ENCODE measurements around the gene SRGAP3.

SRGAP3 gene

DNA sequence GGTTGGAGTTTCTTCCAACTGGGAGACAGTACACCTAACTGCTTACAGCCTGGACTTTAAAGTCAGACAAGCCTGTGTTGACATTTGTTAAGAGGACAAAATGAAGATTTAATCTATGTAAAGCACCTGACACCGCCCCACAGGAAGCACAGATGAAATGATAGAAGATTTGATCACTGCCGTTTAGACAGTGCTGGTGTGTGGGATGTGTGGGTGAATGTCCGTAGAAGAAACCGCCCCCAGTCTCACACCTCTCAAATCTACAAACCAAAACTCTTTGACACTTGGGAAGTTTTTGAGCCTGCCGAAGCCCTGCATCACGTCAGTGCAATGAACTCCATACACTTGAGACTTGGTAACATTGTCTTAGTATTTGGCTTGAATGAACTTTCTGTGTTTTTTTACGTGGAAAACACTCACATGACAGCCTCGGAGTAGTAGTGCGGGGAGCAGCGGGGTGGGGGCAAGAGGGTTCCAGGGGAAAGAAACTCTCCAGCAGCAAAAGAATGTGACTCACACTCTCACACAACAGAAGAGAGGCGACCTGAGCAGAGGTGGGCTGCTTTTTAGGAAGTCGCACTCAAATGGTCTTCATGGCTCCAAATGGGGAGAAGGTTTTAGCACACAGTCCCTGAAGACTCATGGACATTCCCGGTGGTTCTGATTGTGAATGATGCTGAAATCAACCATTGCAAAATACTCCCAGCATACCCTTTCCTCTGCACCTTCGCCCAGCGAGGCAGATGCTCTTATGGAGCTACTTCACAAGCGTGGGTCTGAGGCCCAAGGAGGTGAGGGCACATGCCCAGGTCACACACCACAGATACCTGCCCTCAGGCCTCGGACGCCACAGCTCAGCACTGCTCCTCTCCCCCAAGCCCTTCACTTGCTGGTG is 79.2 kb downstream of the SRGAP3 start:
- peak; percentile 22 for DNase-seq

DNA sequence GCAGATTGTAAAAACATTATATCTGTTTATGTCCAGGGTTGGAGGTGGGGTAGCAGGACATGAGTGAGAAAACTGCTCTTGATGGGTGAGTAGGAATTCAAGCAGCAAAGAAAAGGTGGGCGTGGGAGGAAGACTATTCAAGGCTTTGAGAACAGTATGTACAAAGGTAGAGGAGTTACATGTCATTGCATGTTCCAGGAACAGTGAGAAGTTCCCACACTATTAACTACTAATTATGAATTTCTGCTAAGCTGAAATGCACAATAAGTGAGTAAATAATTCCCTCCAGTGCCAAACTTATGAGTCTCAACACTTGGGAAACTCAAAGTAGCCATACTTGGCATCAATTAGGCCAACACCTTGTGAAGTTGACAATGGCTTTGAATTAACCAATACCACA is 80.1 kb downstream of the SRGAP3 start:
- no peak for DNase-seq

DNA sequence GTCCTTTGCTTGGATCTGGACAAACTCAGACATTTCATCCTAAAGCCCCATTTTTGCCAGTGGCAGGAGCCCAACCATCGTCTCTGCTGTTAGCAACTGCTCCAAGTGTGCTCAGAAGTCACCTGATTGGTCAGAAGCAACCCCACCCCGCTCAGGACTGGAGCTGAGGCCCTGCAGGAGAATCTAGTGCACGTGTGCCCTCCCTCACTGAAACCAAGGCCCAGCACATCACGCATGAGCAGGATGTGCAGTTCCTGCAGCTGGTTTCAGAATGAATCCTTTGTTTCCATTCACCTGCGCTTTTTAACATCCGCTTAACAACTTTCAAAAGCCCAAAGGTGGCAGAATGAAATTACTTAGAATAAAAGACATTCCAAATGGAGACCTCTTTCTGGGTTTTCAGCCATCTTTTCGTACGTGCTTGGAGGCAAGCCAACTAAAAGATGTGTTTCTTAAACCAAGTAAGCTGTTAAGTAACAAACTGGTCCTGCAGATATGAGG is 81.2 kb downstream of the SRGAP3 start:
- peak; percentile 39 for DNase-seq

DNA sequence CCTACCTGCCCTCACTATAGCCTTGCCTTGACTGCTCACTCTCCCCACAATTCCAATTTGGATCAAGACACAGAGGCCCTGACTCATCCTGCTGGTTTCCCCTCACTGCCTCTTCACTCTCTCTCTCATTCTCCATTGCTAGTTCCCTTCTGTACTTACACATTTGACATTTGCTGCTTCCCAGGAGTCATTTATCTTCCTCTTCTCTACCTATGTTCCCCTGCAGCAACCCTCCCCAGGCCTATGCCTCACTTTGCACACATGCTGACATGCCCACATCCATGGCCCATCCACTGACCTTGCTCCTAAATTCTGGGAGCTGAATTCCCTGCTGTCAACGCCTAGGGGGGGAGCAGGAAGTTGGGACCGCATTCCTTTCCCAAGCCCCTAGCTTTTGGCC is 82.2 kb downstream of the SRGAP3 start:
- DNase-seq = no peak

DNA sequence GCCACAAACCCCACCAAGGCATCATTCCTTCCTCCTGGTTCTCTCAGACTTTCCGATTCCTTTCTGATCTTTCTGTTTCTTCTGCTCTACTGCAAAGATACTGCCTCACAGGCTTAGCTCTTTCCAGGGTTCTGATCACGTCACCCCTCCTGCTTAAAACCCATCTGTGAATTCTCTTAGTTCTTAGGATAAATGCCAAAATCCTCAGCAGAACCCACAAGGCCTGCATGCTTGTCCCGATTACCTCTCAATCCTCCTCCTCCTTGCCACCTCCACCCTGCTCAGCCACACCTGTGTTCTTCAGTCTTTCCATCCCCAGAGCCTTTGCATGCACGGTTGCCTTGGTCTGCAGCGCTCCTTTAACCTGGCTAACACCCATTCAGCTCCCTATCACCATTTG is 84.0 kb downstream of the SRGAP3 start:
- DNase-seq = no peak

DNA sequence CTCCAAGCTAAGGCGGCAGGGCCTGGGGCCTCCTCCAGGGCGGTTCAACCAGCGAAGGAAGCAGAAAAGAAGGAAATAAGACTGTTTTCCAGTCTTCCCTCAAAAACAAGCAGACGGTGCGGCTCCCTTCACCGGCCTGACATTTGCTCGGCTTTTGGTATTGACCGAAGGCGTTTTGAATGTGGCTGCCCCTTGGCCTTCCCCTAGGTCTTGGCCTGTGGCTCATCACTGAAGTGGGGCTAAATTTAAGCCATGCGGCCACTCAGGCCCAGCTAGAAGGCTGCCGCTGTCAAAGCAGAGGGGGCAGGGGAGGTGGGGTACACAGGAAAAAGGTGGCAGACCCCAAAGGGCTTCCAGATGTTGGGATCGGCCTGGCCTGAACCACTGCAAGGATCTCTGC is 86.2 kb downstream of the SRGAP3 start:
- DNase-seq = no peak

DNA sequence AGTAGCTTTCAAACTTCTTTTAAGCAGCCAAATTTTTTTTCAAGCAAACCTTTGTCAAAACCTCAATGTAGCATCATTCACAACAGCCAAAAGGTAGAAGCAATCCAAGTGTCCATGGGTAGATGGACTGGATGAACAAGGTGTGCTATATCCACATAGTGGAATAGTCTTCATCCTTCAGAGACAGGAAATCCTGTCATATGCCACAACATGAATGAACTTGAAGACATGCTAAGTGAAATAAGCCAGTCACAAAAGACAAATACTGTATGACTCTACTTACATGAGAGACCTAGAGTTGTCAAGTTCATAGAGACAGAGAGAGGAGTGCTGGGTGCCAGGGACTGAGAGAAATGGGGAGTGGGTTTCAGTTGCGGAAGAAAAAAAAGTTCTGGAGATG is 87.6 kb downstream of the SRGAP3 start:
- DNase-seq = no peak

DNA sequence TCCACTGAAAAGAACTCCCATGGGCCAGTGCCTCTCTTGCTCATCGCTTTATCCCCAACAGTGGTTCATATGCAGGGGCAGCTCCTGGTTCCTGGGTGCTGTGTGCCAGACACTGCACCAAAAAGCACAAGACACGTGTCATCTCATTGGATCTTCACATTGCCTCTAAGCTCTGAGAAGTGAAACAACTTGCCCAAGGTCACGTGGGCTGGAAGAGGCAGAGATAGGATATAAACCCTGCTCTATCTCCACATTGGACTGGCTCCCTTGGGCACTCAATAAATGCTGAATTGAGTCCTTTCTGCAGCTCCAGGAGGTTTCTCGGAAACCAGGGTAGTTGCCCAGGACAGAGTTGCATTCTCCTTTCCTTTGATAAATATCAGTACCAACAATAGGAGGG is 88.1 kb downstream of the SRGAP3 start:
- no peak for DNase-seq

DNA sequence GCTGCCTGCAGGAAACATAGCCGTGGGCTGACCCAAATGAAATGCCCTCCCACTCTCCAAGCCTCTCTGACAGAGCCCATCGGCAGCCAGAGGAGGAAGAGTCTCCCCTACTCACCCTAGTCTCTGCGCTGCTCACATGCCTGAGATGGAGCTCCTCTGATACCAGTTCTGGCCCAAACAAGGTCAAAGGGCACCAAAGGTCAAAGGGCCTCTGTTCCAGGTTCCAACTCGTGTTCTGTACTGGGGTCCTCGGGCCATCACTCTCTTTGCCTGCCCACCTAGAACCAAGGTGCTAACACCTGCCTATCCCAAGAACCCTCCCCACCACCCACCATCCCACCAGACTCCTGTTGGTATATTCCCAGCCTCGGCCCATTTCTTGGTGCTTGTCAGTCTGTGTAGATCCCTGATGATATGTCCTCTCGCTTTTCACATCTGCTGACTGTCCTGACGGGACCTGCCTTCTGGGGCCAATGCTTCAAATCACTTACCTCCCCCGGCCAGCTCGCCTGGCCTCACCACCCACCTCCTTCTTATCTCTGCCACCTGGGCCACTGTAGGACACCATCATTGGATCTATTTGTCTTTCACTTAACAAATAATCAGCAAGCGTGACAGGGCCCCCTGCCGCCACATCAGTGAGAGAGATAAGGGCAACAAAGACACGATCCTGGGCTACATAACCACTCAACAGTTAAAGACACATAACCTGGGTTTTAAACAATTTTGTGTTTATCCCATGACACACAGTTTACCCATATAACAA is 90.4 kb downstream of the SRGAP3 start:
- DNase-seq = no peak

DNA sequence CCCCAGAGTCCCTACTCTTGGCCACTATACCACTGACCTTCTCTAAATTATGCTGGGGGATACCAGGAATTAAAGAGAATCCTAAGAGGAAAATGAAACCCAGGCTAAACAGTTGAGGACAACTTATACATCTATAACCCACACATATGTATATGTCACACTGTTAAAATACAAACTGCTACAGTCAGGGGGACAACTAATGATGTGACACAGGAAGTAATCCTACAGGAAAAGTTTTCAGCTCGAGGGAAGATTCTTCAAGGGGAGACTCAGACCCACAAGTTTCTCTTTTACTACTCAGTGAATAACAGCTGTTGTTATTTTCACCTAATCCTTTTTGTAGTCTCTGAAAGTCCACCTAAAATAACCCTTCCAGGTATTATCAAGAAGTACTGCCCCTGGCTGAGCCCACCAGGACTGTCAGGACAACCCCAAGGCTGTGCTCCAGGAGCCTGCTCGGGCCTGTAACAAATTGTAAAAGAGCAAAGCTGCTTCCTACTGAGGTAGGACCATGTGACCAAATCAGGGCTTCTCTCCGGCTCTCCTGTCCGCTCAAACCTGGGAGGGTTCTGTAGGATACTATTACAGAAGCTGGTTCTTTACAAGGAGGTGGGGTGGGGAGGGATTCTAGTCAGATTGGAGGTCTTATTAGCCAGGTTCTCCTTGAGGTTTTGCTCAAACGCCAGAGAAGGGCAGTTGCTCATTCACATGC is 91.6 kb downstream of the SRGAP3 start:
- DNase-seq = no peak

DNA sequence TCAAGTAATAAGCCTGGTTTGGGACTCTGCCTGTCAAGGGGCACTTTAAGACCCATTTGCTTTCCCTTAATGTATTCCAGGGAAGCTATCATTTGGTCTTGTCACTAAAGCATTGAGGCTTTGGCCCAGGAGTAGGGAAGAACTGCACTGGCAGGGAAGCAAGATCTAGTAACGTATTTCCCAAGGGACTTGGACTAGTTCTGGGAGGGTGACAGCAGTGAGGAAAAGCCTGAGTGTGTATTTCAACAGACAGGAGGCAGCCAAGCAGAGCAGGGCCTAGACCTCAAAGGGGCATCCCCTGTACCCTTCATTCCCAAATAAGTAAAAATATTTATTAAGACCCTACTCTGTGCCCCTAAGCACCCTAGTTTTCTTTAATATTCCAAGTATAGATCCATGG is 92.8 kb downstream of the SRGAP3 start:
- DNase-seq = no peak

DNA sequence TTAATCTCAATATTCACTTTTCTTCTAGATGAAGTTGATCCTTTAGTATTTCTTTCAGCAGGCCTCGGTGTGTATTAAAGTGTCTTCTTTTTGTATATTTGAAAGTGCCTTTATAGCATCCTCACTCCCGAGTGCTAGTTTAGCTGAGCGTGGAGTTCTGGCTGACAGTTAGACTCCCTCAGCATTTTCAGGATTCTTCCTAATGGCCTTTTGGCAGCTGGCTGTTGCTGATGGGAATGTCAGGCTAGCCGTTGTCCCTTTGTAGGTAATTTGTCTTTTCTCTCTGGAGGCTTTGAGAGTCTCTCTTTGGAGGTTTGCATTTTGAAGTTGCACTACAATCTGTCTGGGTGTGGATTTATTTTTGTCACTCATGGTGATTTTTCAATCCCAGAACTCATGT is 94.4 kb downstream of the SRGAP3 start:
- DNase-seq = no peak

DNA sequence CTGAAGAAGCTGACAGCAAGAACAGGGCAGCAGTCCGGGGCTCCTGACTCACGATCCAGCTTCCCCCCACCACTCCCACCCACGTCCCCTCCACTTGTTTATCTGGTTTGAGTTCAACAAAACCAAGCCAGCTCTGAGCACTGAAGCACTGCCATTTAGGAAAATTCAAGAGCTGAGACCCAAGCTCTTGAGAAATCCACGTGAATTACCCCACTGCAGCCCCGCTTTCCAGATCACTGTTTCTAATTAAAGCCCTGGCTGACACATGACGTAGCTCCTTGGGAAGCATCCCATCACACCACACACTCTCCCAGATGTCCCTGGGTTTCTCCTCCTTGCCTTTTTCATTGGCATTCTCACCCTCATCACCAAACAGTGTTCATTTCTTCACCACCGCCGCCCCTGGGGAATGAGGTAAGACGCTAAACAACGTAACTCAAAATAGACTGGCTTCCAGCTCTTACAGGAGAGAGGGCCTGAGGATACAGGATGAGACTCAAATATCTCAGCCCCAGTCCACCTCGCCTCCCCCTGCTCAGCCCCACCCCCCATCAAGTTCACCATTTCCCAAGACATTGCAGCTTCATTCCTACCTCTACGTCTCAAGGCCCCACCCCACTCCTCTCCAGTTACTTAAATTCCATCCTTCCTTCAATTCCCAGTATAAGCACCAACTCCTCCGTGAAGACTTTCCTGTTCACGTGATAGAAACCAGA is 95.4 kb downstream of the SRGAP3 start:
- DNase-seq = no peak

DNA sequence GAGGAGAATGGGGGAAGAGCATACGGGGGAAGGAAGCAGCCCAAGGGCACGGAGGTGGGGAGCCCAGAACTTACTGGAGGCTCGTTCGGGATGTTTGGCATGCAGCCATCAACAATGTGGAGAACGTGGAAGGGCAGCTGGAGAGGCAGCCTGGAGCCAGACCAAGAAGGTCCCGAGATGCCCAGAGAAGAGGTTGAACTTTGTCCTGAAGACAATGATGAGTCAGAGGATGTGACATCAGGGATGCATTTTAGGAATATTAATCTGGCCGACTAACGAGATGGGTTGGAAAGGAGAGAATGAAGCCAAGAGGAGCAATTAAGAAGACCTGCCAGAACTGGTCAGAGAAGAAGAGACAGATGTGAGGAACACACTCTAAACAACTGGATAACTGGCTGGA is 98.2 kb downstream of the SRGAP3 start:
- DNase-seq = no peak

DNA sequence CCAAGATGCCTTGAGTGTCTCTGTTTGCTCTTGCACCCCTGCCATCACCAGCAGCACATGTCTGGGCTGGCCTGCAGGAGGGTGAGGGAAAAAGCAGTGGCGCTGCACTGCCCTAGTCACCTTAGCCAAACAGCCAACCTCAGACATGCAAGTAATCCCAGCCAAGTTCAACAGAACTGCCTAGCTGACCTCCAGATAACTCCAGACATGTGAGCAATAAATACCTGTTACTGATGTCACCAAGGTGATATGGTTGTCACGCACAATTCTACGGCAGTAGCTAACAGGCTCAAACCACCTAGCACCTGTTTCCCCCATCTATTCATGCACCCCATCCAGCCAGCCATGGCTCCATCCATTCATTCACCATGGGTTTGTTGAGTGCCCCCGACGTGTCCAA is 99.9 kb downstream of the SRGAP3 start:
- no peak for DNase-seq

DNA sequence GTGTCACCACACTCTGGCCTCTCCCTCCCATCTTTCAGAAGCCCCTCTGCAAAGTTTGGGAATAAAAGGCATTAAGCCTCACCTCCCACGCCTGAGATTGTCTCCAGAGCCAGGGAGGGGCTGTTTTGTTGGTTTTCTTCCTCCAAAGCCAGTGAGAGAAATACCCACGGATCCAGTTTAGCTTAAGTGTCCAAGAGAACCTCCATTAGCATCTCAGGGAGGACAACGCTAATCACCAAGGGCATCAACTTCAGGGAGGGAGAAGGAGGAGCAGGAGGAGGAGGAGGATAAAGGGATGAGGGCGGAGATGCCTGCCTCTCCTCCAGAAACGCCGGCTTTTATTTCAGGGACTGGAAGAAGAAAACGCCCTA is 101.6 kb downstream of the SRGAP3 start:
- DNase-seq = no peak

DNA sequence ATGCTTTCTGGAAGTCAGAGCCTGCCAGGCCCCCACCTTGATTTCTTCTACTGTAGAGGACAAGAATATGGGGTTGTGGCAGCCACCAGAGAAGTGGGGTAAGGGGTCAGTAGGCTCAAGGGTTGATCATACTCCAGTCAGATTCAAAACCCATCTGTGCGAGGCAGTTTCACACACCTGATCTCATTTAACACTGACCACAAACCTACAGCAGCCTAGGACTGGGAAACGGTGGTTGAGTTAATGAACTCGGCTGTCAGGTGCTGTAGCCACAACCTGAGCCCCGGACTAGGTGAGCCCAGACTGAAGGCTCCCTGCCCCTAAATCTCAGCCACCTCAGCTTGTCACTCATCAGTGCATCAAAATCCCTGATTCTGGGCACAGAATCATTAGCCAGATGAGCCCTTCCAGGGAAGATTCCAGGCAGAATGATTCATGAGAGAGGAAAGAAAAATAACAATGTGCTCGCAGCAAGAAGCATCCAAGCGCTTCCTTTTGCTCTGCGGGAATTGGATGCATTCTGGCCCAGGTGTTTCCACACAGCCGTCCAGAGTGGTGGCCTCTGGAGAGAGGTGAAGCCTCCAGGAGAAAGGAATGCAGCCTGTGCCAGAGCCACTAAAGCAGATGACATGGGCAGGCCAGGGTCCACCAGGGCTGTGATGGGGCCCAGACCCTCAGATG is 102.1 kb downstream of the SRGAP3 start:
- DNase-seq = no peak

DNA sequence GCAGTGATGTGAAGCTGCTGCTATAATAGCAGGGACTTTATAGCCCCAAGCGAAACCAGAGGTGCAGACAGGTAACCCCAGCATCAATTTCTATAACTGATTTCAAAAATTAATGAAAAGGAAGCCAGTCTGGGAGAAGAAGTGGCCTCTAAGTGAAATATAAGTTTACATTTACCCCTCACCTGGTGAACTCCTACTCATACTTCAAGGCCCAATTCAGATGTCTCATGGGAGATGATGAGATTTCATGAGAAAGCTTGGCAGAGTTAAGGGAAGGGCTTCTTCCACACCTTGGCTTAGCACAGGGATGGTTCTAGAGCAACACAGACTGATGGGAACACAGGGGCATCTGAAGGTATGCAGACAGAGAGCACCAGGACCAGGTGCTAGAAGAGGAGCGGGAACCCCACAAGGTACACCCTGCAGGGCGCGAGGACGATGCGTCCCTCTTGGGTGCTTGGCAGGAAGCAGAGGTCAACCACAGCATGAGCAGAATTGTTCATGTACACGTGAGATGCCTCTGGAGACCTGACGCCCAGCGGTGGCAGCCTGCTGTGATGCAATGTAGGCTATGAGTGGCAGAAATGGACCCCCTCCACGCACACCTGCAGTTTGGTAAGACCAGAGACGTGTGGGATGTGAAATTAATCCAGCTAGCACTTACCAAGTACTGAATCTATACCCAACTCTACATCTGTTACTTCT is 102.9 kb downstream of the SRGAP3 start:
- DNase-seq = no peak

DNA sequence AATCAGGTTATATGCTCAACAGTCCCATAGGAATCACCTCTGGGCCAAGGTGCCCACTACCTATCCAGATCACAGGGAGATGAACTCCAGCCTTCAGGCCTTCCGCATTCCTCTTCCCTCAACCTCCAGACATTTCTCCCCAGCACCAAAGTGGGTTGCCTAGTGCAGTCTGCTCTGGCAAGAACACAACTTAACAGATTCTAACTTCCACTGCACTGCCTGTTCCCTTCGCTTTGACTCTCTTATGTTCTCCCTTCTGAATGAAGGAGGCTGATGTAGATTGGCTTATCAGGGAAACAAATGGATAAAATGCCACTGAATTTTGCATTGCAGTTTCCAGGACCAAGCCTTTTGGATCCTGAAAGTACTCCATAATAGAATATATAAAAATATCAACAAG is 106.3 kb downstream of the SRGAP3 start:
- DNase-seq = no peak

DNA sequence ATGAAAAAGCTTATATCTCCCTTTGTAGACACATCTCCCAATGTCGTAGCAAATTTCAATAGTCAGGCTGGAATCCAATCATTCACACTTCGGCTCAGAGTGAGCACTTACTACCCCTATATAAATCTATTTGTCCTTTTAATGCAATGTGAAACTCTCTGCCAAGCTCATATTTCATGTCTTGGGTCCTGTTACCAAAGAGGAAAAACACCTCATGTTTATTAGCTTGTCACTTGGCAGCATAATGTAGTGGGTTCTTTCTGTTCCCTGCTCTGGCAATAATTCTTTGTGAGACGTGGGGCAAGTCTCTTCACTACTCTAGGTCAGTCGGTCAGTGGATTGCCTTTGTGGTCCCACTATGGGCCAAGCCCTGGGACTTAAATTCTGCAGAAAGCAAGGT is 107.1 kb downstream of the SRGAP3 start:
- DNase-seq = no peak

DNA sequence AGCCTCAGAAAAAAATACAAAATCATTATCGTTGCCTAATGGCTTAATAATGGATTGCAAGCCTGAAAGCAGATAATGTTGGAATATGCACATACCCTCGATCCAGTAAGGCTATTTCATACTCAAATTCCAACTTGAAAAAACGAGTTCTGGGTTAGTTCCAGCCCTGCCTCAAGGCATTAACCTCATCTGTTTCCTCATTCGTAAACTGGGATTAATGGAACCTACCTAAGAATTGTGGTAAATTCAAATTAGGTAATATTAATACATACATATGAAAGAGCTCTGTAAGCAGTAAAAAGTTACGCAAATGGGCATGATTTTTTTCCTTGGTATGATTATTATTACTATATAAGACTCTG is 107.5 kb downstream of the SRGAP3 start:
- DNase-seq = no peak

DNA sequence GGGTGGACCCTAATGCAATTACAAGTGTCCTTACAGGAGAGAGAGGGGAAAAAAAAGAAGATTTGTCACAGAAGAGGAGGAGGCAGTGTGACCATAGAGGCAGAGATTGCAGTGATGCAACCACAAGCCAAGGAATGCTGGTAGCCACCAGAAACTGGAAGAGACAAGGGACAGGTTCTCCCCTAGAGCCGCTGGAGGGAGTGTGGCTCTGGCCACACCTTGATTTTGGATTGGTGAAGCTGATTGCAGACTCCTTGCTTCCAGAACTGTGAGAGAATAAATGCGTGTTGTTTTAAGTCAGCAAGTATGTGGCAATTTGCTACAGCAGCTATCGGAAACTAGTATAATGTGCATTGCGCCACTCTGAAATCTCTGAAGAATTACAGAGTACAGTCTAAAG is 110.1 kb downstream of the SRGAP3 start:
- DNase-seq = no peak

Data from CD4-positive, alpha-beta T cell treated with Interleukin-6 for 4 hours (primary cell).